NK-92 treated with Interleukin-12 subunit alpha and Interleukin-12 subunit beta, amount 100 ng/mL, for 24 hours (cell line): ENCODE results near the gene GRHL1.

ENCODE experiments used
- DNase-seq: peaks from one replicate; lab custom pipeline; 2025; lab: John Stamatoyannopoulos, UW

The GRHL1 gene

GRCh38 chr2:9993488-9994165 is 42.1 kb downstream of the GRHL1 start:
- no peak for DNase-seq

GRCh38 chr2:9994462-9994861 is 43.0 kb downstream of the GRHL1 start:
- no peak for DNase-seq

GRCh38 chr2:9995059-9995458 is 43.6 kb downstream of the GRHL1 start:
- no peak for DNase-seq

- DNase-seq, result no peak
Observed at GRCh38 chr2:9996321-9996720, 44.8 kb downstream of the GRHL1 start.

- no peak for DNase-seq
Observed at GRCh38 chr2:9997936-9998335, 46.4 kb downstream of the GRHL1 start.

GRCh38 chr2:9998916-9999654 is 47.6 kb downstream of the GRHL1 start:
- DNase-seq, result no peak

- no peak for DNase-seq
Observed at GRCh38 chr2:9999693-10000092, 48.2 kb downstream of the GRHL1 start.

- DNase-seq, result no peak
Observed at GRCh38 chr2:10000541-10000940, 49.0 kb downstream of the GRHL1 start.

- no peak for DNase-seq
Observed at GRCh38 chr2:10001586-10001985, 50.1 kb downstream of the GRHL1 start.

- DNase-seq, result no peak
Observed at GRCh38 chr2:10002109-10002508, 50.6 kb downstream of the GRHL1 start.

- no peak for DNase-seq
Observed at GRCh38 chr2:10002681-10003080, 51.2 kb downstream of the GRHL1 start.

- no peak for DNase-seq
Observed at GRCh38 chr2:10003206-10004125, 52.0 kb downstream of the GRHL1 start.

- no peak for DNase-seq
Observed at GRCh38 chr2:10004401-10004800, 52.9 kb downstream of the GRHL1 start.

GRCh38 chr2:10004836-10005235 is 53.3 kb downstream of the GRHL1 start:
- DNase-seq, result no peak

GRCh38 chr2:10005461-10006235 is 54.2 kb downstream of the GRHL1 start:
- no peak for DNase-seq

GRCh38 chr2:10006236-10007161 is 55.0 kb downstream of the GRHL1 start:
- no peak for DNase-seq

GRCh38 chr2:10007435-10007834 is 55.9 kb downstream of the GRHL1 start:
- no peak for DNase-seq

GRCh38 chr2:10007921-10008808 is 56.7 kb downstream of the GRHL1 start:
- DNase-seq, result no peak

- no peak for DNase-seq
Observed at GRCh38 chr2:10008809-10009176, 57.3 kb downstream of the GRHL1 start.
